HL-60 (cell line): Measurements from ENCODE around the gene ANKRD27.
"Not testable (repeated sequence)": the region's sequence is repeated elsewhere in the genome, so short reads cannot be mapped to it uniquely, and the experiment has no call there.

ENCODE experiments used
- POLR2AphosphoS5 ChIP-seq: IDR thresholded peaks from 2 replicates; pipeline ENCODE4 v1.6.1; 2012; ENCODE audit warnings: low read depth
- TF ChIP-seq, protein P1 (sequence below): IDR thresholded peaks from one replicate; pipeline ENCODE4 v1.5.1; 2011; ENCODE audit warnings: low read length, control low read depth, inconsistent platforms; ENCODE audit not compliant: insufficient read depth
- TF ChIP-seq, protein P2 (sequence below): IDR thresholded peaks from 2 replicates; pipeline ENCODE4 v1.6.1; 2012; ENCODE audit warnings: low read depth; ENCODE audit not compliant: insufficient replicate concordance

DNA sequence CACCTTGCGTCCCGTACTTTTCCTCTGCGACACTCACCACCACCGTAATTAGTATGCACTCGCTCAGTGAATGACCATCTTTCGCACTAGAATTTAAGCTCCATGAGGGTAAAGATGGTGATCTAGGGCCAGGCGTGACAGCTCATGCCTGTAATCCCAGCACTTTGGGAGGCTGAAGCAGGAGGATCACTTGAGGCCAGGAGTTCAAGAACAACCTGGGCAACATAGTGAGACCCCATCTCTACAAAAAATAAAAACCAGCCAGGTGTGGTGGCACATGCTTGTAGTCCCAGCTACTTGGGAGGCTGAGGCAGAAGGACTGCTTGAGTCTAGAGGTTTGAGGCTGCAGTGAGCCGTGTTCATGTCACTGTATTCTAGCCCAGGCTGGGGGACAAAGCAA, 18.6 kb downstream of the ANKRD27 start:
- TF ChIP-seq, protein P1, sequence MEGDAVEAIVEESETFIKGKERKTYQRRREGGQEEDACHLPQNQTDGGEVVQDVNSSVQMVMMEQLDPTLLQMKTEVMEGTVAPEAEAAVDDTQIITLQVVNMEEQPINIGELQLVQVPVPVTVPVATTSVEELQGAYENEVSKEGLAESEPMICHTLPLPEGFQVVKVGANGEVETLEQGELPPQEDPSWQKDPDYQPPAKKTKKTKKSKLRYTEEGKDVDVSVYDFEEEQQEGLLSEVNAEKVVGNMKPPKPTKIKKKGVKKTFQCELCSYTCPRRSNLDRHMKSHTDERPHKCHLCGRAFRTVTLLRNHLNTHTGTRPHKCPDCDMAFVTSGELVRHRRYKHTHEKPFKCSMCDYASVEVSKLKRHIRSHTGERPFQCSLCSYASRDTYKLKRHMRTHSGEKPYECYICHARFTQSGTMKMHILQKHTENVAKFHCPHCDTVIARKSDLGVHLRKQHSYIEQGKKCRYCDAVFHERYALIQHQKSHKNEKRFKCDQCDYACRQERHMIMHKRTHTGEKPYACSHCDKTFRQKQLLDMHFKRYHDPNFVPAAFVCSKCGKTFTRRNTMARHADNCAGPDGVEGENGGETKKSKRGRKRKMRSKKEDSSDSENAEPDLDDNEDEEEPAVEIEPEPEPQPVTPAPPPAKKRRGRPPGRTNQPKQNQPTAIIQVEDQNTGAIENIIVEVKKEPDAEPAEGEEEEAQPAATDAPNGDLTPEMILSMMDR: not testable (repeated sequence)
- TF ChIP-seq, protein P2, sequence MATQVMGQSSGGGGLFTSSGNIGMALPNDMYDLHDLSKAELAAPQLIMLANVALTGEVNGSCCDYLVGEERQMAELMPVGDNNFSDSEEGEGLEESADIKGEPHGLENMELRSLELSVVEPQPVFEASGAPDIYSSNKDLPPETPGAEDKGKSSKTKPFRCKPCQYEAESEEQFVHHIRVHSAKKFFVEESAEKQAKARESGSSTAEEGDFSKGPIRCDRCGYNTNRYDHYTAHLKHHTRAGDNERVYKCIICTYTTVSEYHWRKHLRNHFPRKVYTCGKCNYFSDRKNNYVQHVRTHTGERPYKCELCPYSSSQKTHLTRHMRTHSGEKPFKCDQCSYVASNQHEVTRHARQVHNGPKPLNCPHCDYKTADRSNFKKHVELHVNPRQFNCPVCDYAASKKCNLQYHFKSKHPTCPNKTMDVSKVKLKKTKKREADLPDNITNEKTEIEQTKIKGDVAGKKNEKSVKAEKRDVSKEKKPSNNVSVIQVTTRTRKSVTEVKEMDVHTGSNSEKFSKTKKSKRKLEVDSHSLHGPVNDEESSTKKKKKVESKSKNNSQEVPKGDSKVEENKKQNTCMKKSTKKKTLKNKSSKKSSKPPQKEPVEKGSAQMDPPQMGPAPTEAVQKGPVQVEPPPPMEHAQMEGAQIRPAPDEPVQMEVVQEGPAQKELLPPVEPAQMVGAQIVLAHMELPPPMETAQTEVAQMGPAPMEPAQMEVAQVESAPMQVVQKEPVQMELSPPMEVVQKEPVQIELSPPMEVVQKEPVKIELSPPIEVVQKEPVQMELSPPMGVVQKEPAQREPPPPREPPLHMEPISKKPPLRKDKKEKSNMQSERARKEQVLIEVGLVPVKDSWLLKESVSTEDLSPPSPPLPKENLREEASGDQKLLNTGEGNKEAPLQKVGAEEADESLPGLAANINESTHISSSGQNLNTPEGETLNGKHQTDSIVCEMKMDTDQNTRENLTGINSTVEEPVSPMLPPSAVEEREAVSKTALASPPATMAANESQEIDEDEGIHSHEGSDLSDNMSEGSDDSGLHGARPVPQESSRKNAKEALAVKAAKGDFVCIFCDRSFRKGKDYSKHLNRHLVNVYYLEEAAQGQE: not testable (repeated sequence)
- TF ChIP-seq POLR2AphosphoS5: not testable (repeated sequence)
